IMR-90 (cell line): ENCODE measurements around the gene PLA2G2E. TPM values are rescaled to one million over a fixed set of nuclear protein-coding genes. Genes with fewer than 3 reads are reported as not detected.

Source experiments
- ATAC-seq: fragments of 200-7000 bp; cut with Tn5 transposase; 2 replicates; pipeline ENCODE4 v1.9.1; 2020; ENCODE audit warnings: low read depth, mild to moderate bottlenecking, moderate library complexity
- BruUV-seq: library from RNA; stranded (reverse); fragments of 400-500 nt; replicated peaks from 2 replicates; lab custom pipeline; 2021; lab: Mats Ljungman, UMichigan
- CTCF ChIA-PET: fragments of 300-600 bp; formaldehyde crosslinking; extraction: SDS; loops from one replicate; lab custom pipeline; 2021; ENCODE audit warnings: antibody characterized with exemption; lab: Yijun Ruan, JAX
- POLR2A ChIA-PET: fragments of 300-600 bp; sonication (Branson Sonifier 250); formaldehyde crosslinking; loops from one replicate; lab custom pipeline; 2022; ENCODE audit warnings: antibody characterized with exemption; ENCODE audit not compliant: unreplicated experiment; lab: Charles Lee
- DNase-seq: peaks from one replicate; pipeline ENCODE4 v3.0.0; 2013
- H2AFZ ChIP-seq: replicated peaks from 2 replicates; pipeline ENCODE3; 2013; ENCODE audit warnings: low read length, mild to moderate bottlenecking; ENCODE audit not compliant: poor library complexity
- H2AK5ac ChIP-seq: 2 replicates; pipeline ENCODE4 v1.6.1; 2013; ENCODE audit warnings: low read depth, low read length, inconsistent platforms
- H2AK9ac ChIP-seq: replicated peaks from 2 replicates; pipeline ENCODE3; 2013; ENCODE audit warnings: mild to moderate bottlenecking, low read depth, low read length, moderate library complexity; ENCODE audit not compliant: poor library complexity
- H2BK120ac ChIP-seq: 2 replicates; pipeline ENCODE4 v1.6.1; 2013; ENCODE audit warnings: low read depth, low read length, inconsistent platforms
- H2BK15ac ChIP-seq: 3 replicates; pipeline ENCODE4 v1.6.1; 2013; ENCODE audit warnings: low read depth, low read length, inconsistent platforms
- H2BK20ac ChIP-seq: 2 replicates; pipeline ENCODE4 v1.6.1; 2013; ENCODE audit warnings: low read depth, mild to moderate bottlenecking, inconsistent platforms, low read length, moderate library complexity
- H2BK5ac ChIP-seq: 2 replicates; pipeline ENCODE4 v1.6.1; 2013; ENCODE audit warnings: mild to moderate bottlenecking, low read depth, low read length, inconsistent platforms; ENCODE audit not compliant: poor library complexity, severe bottlenecking
- H3K14ac ChIP-seq: replicated peaks from 2 replicates; pipeline ENCODE4 v1.6.1; 2013; ENCODE audit warnings: low read depth, low read length, inconsistent platforms
- H3K18ac ChIP-seq: 2 replicates; pipeline ENCODE4 v1.6.1; 2013; ENCODE audit warnings: low read depth, low read length, control low read depth
- H3K23ac ChIP-seq: 2 replicates; pipeline ENCODE4 v1.6.1; 2013; ENCODE audit warnings: low read depth, low read length, inconsistent platforms
- H3K27ac ChIP-seq: 2 replicates; pipeline ENCODE4 v1.5.1; 2013; ENCODE audit warnings: mild to moderate bottlenecking, control low read depth, low read length; ENCODE audit not compliant: insufficient read depth
- H3K27me3 ChIP-seq: 2 replicates; pipeline ENCODE4 v1.6.1; 2013; ENCODE audit warnings: low read length; ENCODE audit not compliant: control insufficient read depth, insufficient read depth
- H3K36me3 ChIP-seq: 2 replicates; pipeline ENCODE4 v1.6.1; 2013; ENCODE audit warnings: low read length, mixed read lengths; ENCODE audit not compliant: control insufficient read depth, insufficient read depth
- H3K4ac ChIP-seq: 2 replicates; pipeline ENCODE4 v1.6.1; 2013; ENCODE audit warnings: low read depth, low read length, inconsistent platforms
- H3K4me1 ChIP-seq: 2 replicates; pipeline ENCODE4 v1.6.1; 2013; ENCODE audit warnings: low read length, mixed read lengths; ENCODE audit not compliant: control insufficient read depth, insufficient read depth
- H3K4me2 ChIP-seq: 2 replicates; pipeline ENCODE4 v1.6.1; 2013; ENCODE audit warnings: low read depth, mild to moderate bottlenecking, control low read depth, low read length, moderate library complexity
- H3K4me3 ChIP-seq: 2 replicates; pipeline ENCODE4 v1.5.1; 2013; ENCODE audit warnings: low read depth, mild to moderate bottlenecking, control low read depth, low read length, moderate library complexity; ENCODE audit not compliant: insufficient read depth
- H3K56ac ChIP-seq: 2 replicates; pipeline ENCODE4 v1.6.1; 2013; ENCODE audit warnings: low read length, inconsistent platforms; ENCODE audit not compliant: insufficient read depth; ENCODE audit errors: extremely low read depth
- H3K79me1 ChIP-seq, 2 experiments: 2 replicates each; pipeline ENCODE4 v1.6.1; 2013; ENCODE audit warnings: low read length in 2 of 2, inconsistent platforms in 1 of 2, low read depth in 1 of 2
- H3K9ac ChIP-seq: 2 replicates; pipeline ENCODE4 v1.6.1; 2013; ENCODE audit warnings: low read depth, low read length, control low read depth
- H3K9me1 ChIP-seq: 2 replicates; pipeline ENCODE4 v1.6.1; 2013; ENCODE audit warnings: low read length, inconsistent platforms; ENCODE audit not compliant: insufficient read depth
- H3K9me3 ChIP-seq: 2 replicates; pipeline ENCODE4 v1.6.1; 2013; ENCODE audit warnings: low read length; ENCODE audit not compliant: control insufficient read depth, insufficient read depth
- H4K20me1 ChIP-seq: 2 replicates; pipeline ENCODE4 v1.6.1; 2013; ENCODE audit warnings: low read length, inconsistent platforms; ENCODE audit not compliant: insufficient read depth
- H4K5ac ChIP-seq: 2 replicates; pipeline ENCODE4 v1.6.1; 2013; ENCODE audit warnings: mild to moderate bottlenecking, low read depth, low read length, control low read depth
- H4K8ac ChIP-seq, 2 experiments: 2 replicates each; pipeline ENCODE4 v1.6.1; 2013; ENCODE audit warnings: low read depth in 2 of 2, low read length in 2 of 2, control low read depth in 1 of 2, inconsistent platforms in 1 of 2
- H4K91ac ChIP-seq: 2 replicates; pipeline ENCODE4 v1.6.1; 2013; ENCODE audit warnings: low read depth, low read length, inconsistent platforms; ENCODE audit not compliant: insufficient read depth
- BHLHE40 ChIP-seq: fragments of 150-350 bp; IDR thresholded peaks from 2 replicates; pipeline ENCODE4 v1.6.1; 2016; ENCODE audit warnings: mild to moderate bottlenecking, low read depth, low read length
- CEBPB ChIP-seq: IDR thresholded peaks from 2 replicates; pipeline ENCODE4 v1.6.1; 2012; ENCODE audit warnings: low read depth, low read length, improper control_type of control experiment
- FOS ChIP-seq: fragments of 150-350 bp; IDR thresholded peaks from 2 replicates; pipeline ENCODE4 v1.6.1; 2016; ENCODE audit warnings: low read depth, low read length
- MAFK ChIP-seq: IDR thresholded peaks from 2 replicates; pipeline ENCODE4 v1.6.1; 2012; ENCODE audit warnings: low read depth, low read length, improper control_type of control experiment
- MAZ ChIP-seq: IDR thresholded peaks from 2 replicates; pipeline ENCODE4 v1.6.1; 2012; ENCODE audit warnings: low read depth, mild to moderate bottlenecking, low read length, improper control_type of control experiment, moderate library complexity, borderline replicate concordance
- MXI1 ChIP-seq: IDR thresholded peaks from 2 replicates; pipeline ENCODE4 v1.6.1; 2012; ENCODE audit warnings: low read depth, mild to moderate bottlenecking, low read length, moderate library complexity, borderline replicate concordance
- NFE2L2 ChIP-seq: fragments of 150-350 bp; IDR thresholded peaks from 2 replicates; pipeline ENCODE4 v1.6.1; 2016; ENCODE audit warnings: low read depth, mild to moderate bottlenecking, low read length
- POLR2A ChIP-seq: IDR thresholded peaks from 2 replicates; pipeline ENCODE4 v1.6.1; 2012; ENCODE audit warnings: mild to moderate bottlenecking, low read depth, low read length
- RAD21 ChIP-seq: IDR thresholded peaks from 2 replicates; pipeline ENCODE4 v1.6.1; 2012; ENCODE audit warnings: low read length, improper control_type of control experiment
- RCOR1 ChIP-seq: IDR thresholded peaks from 2 replicates; pipeline ENCODE4 v1.6.1; 2012; ENCODE audit warnings: mild to moderate bottlenecking, low read length, improper control_type of control experiment; ENCODE audit not compliant: insufficient replicate concordance
- RFX5 ChIP-seq: IDR thresholded peaks from 2 replicates; pipeline ENCODE4 v1.8.0; 2012; ENCODE audit warnings: low read depth, mild to moderate bottlenecking, low read length, moderate library complexity
- SMC3 ChIP-seq: fragments of 150-350 bp; IDR thresholded peaks from 2 replicates; pipeline ENCODE4 v1.6.1; 2016; ENCODE audit warnings: low read depth, mild to moderate bottlenecking, antibody characterized with exemption, low read length, moderate library complexity
- WGBS, 2 experiments: methylation state at CpG; one replicate each; pipeline versions ENCODE4 v1.1.5 to v1.1.7; 2013; ENCODE audit warnings: missing lambda C conversion rate in 2 of 2; ENCODE audit not compliant: insufficient read length in 1 of 2; ENCODE audit errors: extremely low coverage in 2 of 2; 5-methylcytosine and 5-hydroxymethylcytosine counted together
- dilution Hi-C: fragments of 300-500 bp; cut with HindIII; formaldehyde crosslinking; loops from one replicate; pipeline ENCODE4 v1.14.3; 2018; ENCODE audit warnings: low sequenced_read_pairs; ENCODE audit not compliant: unreplicated experiment
- in situ Hi-C: fragments of 300-500 bp; cut with MboI; formaldehyde crosslinking; loops from 3 replicates; pipeline ENCODE4 v1.14.3; 2019; ENCODE audit warnings: low sequenced_read_pairs, inconsistent platforms, mixed read lengths
- intact Hi-C: fragments of 100-400 bp; cut with micrococcal nuclease; formaldehyde crosslinking; loops from 2 replicates; pipeline ENCODE4 v1.10.0; 2022
- polyA plus RNA-seq, 3 experiments: library from polyadenylated mRNA; depleted of rRNA; stranded (reverse); fragments of >200 nt; gene quantifications; 2 replicates each; pipeline ENCODE4 v1.2.3, GENCODE V29; 2012; ENCODE audit warnings: low replicate concordance in 1 of 3
- total RNA-seq: library from RNA; depleted of rRNA; stranded (reverse); fragments of >200 nt; gene quantifications from 2 replicates; pipeline ENCODE4 v1.2.3, GENCODE V29; 2012
- TF ChIP-seq, protein P1 (sequence below): fragments of 150-350 bp; IDR thresholded peaks from 2 replicates; pipeline ENCODE4 v1.6.1; 2017; ENCODE audit warnings: mild to moderate bottlenecking, antibody characterized with exemption, low read length, low read depth
- TF ChIP-seq, protein P2 (sequence below): conservative IDR thresholded peaks from 2 replicates; pipeline ENCODE4 v1.5.1; 2012; ENCODE audit warnings: mild to moderate bottlenecking, low read depth, low read length, improper control_type of control experiment
- TF ChIP-seq, protein P3 (sequence below): fragments of 150-350 bp; IDR thresholded peaks from 2 replicates; pipeline ENCODE4 v1.6.1; 2016; ENCODE audit warnings: low read depth, mild to moderate bottlenecking, low read length, moderate library complexity, borderline replicate concordance

Gene PLA2G2E
- total and polyA plus RNA-seq, 2 of the 4 experiments (the other 2 are of a cell fraction): not detected

DNA sequence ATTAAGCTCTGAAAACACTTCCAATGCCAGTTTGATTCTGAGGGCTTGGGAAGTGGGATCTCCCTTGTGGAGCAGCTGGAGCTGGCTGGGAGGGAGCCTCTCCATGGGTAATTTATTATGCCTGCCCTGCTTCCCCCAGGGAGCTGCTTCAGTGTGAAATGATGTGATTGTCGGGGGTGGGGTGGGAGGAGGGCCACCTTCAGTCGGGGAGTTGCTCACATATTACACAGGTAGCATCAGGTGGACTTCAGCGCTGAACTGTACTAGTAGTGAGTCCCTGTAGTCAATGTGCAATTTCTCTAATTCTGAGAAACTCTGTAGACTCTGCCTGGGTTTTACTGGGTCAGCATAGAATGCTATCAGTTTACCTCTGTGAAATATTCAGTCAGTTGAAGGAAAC lies 12.8 kb downstream of the PLA2G2E start:
- H3K9ac ChIP-seq: no peak overlapping the region
- H4K20me1 ChIP-seq: peaks cover 2% of the 10 kb centered on the region
- H4K91ac ChIP-seq: no peak overlapping the region
- no peak overlapping the region for H2BK120ac ChIP-seq
- H4K8ac ChIP-seq: no peak overlapping the region
- H2AK9ac ChIP-seq: no peak overlapping the region
- peaks cover 0 to 4% of the 10 kb centered on the region in 2 experiments; a peak in 3 of 4 replicates for H3K79me1 ChIP-seq
- peaks cover 33% of the 10 kb centered on the region for H3K36me3 ChIP-seq
- H3K27ac ChIP-seq: no peak overlapping the region
- H3K4me1 ChIP-seq: no peaks in the 10 kb centered on the region
- no peaks in the 10 kb centered on the region for H3K9me3 ChIP-seq
- no peak overlapping the region for H3K56ac ChIP-seq
- no peak for DNase-seq
- no peaks in the 10 kb centered on the region for H3K27me3 ChIP-seq
- no peak overlapping the region for H2BK20ac ChIP-seq
- H4K5ac ChIP-seq: no peak overlapping the region
- dilution Hi-C loops: no loop called here
- H3K4ac ChIP-seq: no peak overlapping the region
- no peak overlapping the region for H3K14ac ChIP-seq
- TF ChIP-seq MAZ (no peak), NFE2L2 (no peak), RFX5 (no peak), BHLHE40 (no peak), FOS (no peak), RCOR1 (no peak), MAFK (no peak), RAD21 (no peak), MXI1 (no peak), CEBPB (no peak), POLR2A (no peak), SMC3 (no peak)
- TF ChIP-seq, protein P1, sequence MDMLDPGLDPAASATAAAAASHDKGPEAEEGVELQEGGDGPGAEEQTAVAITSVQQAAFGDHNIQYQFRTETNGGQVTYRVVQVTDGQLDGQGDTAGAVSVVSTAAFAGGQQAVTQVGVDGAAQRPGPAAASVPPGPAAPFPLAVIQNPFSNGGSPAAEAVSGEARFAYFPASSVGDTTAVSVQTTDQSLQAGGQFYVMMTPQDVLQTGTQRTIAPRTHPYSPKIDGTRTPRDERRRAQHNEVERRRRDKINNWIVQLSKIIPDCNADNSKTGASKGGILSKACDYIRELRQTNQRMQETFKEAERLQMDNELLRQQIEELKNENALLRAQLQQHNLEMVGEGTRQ: no peak
- TF ChIP-seq, protein P2, sequence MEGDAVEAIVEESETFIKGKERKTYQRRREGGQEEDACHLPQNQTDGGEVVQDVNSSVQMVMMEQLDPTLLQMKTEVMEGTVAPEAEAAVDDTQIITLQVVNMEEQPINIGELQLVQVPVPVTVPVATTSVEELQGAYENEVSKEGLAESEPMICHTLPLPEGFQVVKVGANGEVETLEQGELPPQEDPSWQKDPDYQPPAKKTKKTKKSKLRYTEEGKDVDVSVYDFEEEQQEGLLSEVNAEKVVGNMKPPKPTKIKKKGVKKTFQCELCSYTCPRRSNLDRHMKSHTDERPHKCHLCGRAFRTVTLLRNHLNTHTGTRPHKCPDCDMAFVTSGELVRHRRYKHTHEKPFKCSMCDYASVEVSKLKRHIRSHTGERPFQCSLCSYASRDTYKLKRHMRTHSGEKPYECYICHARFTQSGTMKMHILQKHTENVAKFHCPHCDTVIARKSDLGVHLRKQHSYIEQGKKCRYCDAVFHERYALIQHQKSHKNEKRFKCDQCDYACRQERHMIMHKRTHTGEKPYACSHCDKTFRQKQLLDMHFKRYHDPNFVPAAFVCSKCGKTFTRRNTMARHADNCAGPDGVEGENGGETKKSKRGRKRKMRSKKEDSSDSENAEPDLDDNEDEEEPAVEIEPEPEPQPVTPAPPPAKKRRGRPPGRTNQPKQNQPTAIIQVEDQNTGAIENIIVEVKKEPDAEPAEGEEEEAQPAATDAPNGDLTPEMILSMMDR: no peak
- TF ChIP-seq, protein P3, sequence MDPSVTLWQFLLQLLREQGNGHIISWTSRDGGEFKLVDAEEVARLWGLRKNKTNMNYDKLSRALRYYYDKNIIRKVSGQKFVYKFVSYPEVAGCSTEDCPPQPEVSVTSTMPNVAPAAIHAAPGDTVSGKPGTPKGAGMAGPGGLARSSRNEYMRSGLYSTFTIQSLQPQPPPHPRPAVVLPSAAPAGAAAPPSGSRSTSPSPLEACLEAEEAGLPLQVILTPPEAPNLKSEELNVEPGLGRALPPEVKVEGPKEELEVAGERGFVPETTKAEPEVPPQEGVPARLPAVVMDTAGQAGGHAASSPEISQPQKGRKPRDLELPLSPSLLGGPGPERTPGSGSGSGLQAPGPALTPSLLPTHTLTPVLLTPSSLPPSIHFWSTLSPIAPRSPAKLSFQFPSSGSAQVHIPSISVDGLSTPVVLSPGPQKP: no peak
- ChIA-PET POLR2A (no interaction called here), CTCF (interaction anchor here (0.6 kb wide), 2 partner anchors 283 to 461 kb away, joined by 3 to 4 read pairs; no protein-coding TSS in a partner anchor)
- intact Hi-C loops: loop anchor here (10.0 kb wide), 1 partner anchor 464 kb away; no protein-coding TSS in a partner anchor
- H2BK15ac ChIP-seq: no peak overlapping the region
- no peak overlapping the region for H3K18ac ChIP-seq
- in situ Hi-C loops: loop anchor here (10.0 kb wide), 1 partner anchor 584 kb away; no protein-coding TSS in a partner anchor
- no CpG with 5 or more reads among the region's 3 CpGs for WGBS, 2 experiments
- H2AFZ ChIP-seq: no peak overlapping the region
- no peaks in the 10 kb centered on the region for H3K9me1 ChIP-seq
- no peak overlapping the region for H3K4me3 ChIP-seq
- H3K4me2 ChIP-seq: no peak overlapping the region
- no peak overlapping the region for H3K23ac ChIP-seq
- ATAC-seq: no peak
- H2BK5ac ChIP-seq: no peak overlapping the region
- no TSS peak for BruUV-seq
- H2AK5ac ChIP-seq: no peak overlapping the region
